Activated naive CD4-positive, alpha-beta T cell treated with anti-CD3 and anti-CD28 coated beads, Interleukin-2, amount 50 U/mL, for 16 hours (primary cell): Measurements from ENCODE around the gene WWTR1.

Source experiments
- DNase-seq: peaks from one replicate; pipeline ENCODE4 v3.0.0-alpha.2; 2020

Gene WWTR1

GRCh38 chr3:149654188-149654601 lies 3.6 kb downstream of the WWTR1 start:
- no peak for DNase-seq

GRCh38 chr3:149653564-149653963 lies 4.3 kb downstream of the WWTR1 start:
- DNase-seq = no peak

- DNase-seq = no peak
Observed at GRCh38 chr3:149653136-149653535, 4.7 kb downstream of the WWTR1 start.

GRCh38 chr3:149650828-149651227 lies 7.0 kb downstream of the WWTR1 start:
- no peak for DNase-seq

GRCh38 chr3:149648525-149648924 lies 9.3 kb downstream of the WWTR1 start:
- DNase-seq = no peak

- DNase-seq = no peak
Observed at GRCh38 chr3:149647812-149648211, 10.0 kb downstream of the WWTR1 start.

- no peak for DNase-seq
Observed at GRCh38 chr3:149647285-149647684, 10.5 kb downstream of the WWTR1 start.

GRCh38 chr3:149646181-149646766 lies 11.6 kb downstream of the WWTR1 start:
- no peak for DNase-seq

GRCh38 chr3:149643963-149644362 lies 13.9 kb downstream of the WWTR1 start:
- no peak for DNase-seq

- no peak for DNase-seq
Observed at GRCh38 chr3:149643482-149643798, 14.4 kb downstream of the WWTR1 start.

- DNase-seq = no peak
Observed at GRCh38 chr3:149640976-149641728, 16.7 kb downstream of the WWTR1 start.

- DNase-seq = no peak
Observed at GRCh38 chr3:149639093-149639486, 18.7 kb downstream of the WWTR1 start.

- no peak for DNase-seq
Observed at GRCh38 chr3:149638228-149639092, 19.4 kb downstream of the WWTR1 start.

GRCh38 chr3:149635396-149635795 lies 22.4 kb downstream of the WWTR1 start:
- no peak for DNase-seq

- DNase-seq = no peak
Observed at GRCh38 chr3:149634573-149634972, 23.3 kb downstream of the WWTR1 start.

- no peak for DNase-seq
Observed at GRCh38 chr3:149634072-149634471, 23.8 kb downstream of the WWTR1 start.

- DNase-seq = no peak
Observed at GRCh38 chr3:149632225-149632624, 25.6 kb downstream of the WWTR1 start.

- no peak for DNase-seq
Observed at GRCh38 chr3:149630806-149631205, 27.0 kb downstream of the WWTR1 start.

GRCh38 chr3:149628957-149629670 lies 28.7 kb downstream of the WWTR1 start:
- no peak for DNase-seq

- DNase-seq = no peak
Observed at GRCh38 chr3:149626671-149627070, 31.2 kb downstream of the WWTR1 start.

GRCh38 chr3:149625795-149626194 lies 32.0 kb downstream of the WWTR1 start:
- no peak for DNase-seq

GRCh38 chr3:149623824-149624223 lies 34.0 kb downstream of the WWTR1 start:
- no peak for DNase-seq
